GM19452 (cell line): Measurements from ENCODE around the gene CFAP77.

Experiments
- ATAC-seq: cut with Tn5 transposase; IDR thresholded peaks from one replicate; pipeline ENCODE4 v1.9.1; 2021; ENCODE audit not compliant: unreplicated experiment

CFAP77 gene

GRCh38 chr9:132514011-132514744 is 104.2 kb downstream of the CFAP77 start:
- ATAC-seq, result no peak

GRCh38 chr9:132514821-132515220 is 104.8 kb downstream of the CFAP77 start:
- ATAC-seq, result no peak

- ATAC-seq, result no peak
These were observed 106.3 kb downstream of the CFAP77 start for GRCh38 chr9:132516301-132516700.

- ATAC-seq, result no peak
These were observed 106.9 kb downstream of the CFAP77 start for GRCh38 chr9:132516911-132517310.

- no peak for ATAC-seq
These were observed 108.0 kb downstream of the CFAP77 start for GRCh38 chr9:132517815-132518550.

- no peak for ATAC-seq
These were observed 108.6 kb downstream of the CFAP77 start for GRCh38 chr9:132518626-132519025.

- no peak for ATAC-seq
These were observed 109.0 kb downstream of the CFAP77 start for GRCh38 chr9:132519033-132519432.

- no peak for ATAC-seq
These were observed 110.6 kb downstream of the CFAP77 start for GRCh38 chr9:132520612-132521011.

GRCh38 chr9:132525308-132526023 is 115.5 kb downstream of the CFAP77 start:
- ATAC-seq, result no peak

GRCh38 chr9:132531195-132531594 is 121.2 kb downstream of the CFAP77 start:
- no peak for ATAC-seq

GRCh38 chr9:132531710-132532570 is 121.9 kb downstream of the CFAP77 start:
- no peak for ATAC-seq

- no peak for ATAC-seq
These were observed 124.8 kb downstream of the CFAP77 start for GRCh38 chr9:132534832-132535231.

- ATAC-seq, result no peak
These were observed 126.1 kb downstream of the CFAP77 start for GRCh38 chr9:132536124-132536523.

- ATAC-seq, result no peak
These were observed 127.3 kb downstream of the CFAP77 start for GRCh38 chr9:132537352-132537751.

- no peak for ATAC-seq
These were observed 128.1 kb downstream of the CFAP77 start for GRCh38 chr9:132538071-132538470.

GRCh38 chr9:132539096-132539495 is 129.1 kb downstream of the CFAP77 start:
- ATAC-seq, result no peak

- ATAC-seq, result no peak
These were observed 131.0 kb downstream of the CFAP77 start for GRCh38 chr9:132541051-132541450.

GRCh38 chr9:132541870-132542830 is 132.1 kb downstream of the CFAP77 start:
- ATAC-seq, result no peak

- ATAC-seq, result no peak
These were observed 133.2 kb downstream of the CFAP77 start for GRCh38 chr9:132543251-132543650.

- no peak for ATAC-seq
These were observed 133.9 kb downstream of the CFAP77 start for GRCh38 chr9:132543960-132544359.
